HK-2 (cell line): ENCODE data around the gene SLC25A47.

Experiments
- DNase-seq: peaks from one replicate; pipeline ENCODE4 v3.0.0-alpha.2; 2018; ENCODE audit not compliant: unreplicated experiment

Gene SLC25A47

GRCh38 chr14:100346306-100347091 is 23.4 kb downstream of the SLC25A47 start:
- no peak for DNase-seq

GRCh38 chr14:100348253-100348729 is 25.2 kb downstream of the SLC25A47 start:
- no peak for DNase-seq

DNA sequence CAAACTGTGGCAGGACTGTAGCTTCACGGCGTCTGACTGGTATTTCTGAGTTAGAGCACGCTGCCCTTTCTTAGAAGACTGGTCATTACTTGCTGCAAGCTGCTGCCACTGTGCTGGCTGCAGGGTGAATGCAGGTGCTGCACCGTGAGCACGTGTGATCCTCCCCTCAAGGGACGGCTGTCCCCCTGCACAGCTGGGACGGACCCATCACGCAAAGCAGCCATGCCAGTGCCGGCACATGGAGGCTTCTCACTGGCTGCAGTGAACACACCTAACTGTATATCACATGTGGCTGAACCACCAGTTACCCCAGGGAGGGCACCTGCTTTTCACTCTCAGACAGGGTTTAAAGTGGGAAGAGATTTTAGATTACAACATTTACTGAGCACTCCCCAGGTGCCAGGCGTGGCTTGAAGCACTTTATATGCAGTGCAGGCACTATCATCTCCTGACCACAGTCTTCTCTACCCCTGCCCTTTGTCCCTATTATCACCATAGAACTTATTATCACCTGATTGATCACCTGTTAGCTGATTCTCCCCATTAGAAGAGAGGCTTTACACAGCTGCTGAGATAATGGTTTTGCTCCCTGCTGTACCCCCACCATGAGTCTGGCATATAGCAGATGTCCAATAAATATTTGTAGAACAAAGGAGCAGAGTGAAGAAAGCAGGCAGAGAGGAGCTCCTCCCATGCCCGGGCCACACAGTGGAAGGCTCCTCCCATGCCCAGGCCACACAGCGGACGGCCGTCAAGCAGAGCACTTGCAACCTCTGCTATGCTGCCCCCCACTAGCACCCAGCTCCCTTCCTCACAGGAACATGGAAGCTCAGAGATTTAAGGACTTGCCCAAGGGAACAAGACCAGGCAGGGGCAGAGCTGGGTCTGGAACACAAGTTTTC is 25.9 kb downstream of the SLC25A47 start:
- no peak for DNase-seq

- no peak for DNase-seq
Measured at GRCh38 chr14:100350276-100350926, 27.3 kb downstream of the SLC25A47 start.

DNA sequence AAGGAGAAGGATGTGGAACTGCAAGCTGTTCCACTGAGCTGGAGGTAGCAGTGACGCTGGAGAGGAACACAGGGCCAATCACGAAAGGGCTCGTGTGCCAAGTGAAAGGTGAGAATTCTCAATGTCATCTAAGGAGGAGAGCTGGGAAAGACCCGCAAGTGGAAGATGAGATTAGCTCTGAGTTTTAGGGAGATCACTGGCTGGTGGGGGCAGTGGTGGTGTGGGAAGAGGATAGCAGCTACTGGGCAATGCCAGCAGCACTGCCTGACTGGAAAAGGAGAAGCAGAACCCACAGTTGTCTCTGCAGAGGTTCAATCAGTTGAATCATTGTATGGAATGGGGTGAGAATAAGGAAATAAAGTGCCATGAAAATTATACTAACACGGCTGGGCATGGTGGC is 27.8 kb downstream of the SLC25A47 start:
- DNase-seq: no peak

- no peak for DNase-seq
Measured at GRCh38 chr14:100358396-100358795, 35.3 kb downstream of the SLC25A47 start.

DNA sequence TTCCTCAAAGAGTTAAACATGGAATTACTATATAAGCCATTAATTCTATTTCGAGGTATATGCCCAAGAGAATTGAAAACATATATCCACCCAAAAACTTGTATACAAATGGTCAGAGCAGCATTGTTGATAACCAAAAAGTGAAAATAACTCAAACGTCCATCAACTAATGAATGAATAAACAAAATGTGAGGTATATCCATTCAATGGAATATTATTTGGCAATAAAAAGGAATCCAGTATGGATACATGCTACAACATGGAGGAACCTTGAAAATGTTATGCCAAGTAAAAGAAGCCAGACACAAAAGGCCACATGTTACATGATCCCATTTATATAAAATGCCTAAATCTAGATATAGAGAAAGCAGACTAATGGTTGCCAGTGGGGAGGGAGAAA is 36.0 kb downstream of the SLC25A47 start:
- no peak for DNase-seq

DNA sequence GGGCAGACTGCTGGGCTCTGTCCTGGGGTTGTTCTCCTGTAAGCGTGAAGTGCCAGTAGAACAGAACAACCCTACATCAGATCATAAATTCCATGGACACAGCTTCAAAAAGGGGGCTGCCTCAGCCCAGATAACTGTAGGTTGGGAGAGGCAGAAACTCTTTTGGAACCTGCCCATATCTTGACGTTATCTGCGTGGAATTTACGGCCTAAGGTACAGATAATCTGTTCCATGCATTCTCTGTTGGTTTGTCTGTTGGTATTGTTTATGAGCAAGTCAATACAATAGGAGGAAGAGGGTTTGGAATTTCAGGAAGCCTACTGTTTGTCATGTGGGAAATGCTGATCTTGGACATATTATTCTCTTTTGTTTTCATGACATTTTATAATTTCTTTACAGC is 36.7 kb downstream of the SLC25A47 start:
- DNase-seq: no peak

- DNase-seq: no peak
Measured at GRCh38 chr14:100361626-100362025, 38.5 kb downstream of the SLC25A47 start.

- no peak for DNase-seq
Measured at GRCh38 chr14:100362311-100362927, 39.3 kb downstream of the SLC25A47 start.

- no peak for DNase-seq
Measured at GRCh38 chr14:100363053-100363452, 39.9 kb downstream of the SLC25A47 start.

DNA sequence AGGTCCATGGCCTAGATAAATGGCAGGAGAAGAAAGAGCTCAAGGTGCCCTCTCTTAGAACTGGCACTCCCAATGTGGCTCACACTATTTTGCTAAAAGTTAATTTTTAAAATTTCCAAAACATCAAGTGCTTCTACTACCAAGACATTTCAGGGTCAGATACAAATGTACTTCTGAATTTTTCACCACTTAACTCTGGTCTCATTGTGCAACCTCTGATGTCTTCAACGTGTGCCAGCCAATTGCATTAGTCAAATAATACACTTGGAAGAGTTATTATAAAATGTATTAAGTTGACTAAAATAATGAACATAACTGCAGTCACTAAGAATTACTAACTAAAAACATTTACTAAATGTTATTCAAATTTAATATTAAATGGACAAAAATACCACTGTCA is 41.3 kb downstream of the SLC25A47 start:
- no peak for DNase-seq

DNA sequence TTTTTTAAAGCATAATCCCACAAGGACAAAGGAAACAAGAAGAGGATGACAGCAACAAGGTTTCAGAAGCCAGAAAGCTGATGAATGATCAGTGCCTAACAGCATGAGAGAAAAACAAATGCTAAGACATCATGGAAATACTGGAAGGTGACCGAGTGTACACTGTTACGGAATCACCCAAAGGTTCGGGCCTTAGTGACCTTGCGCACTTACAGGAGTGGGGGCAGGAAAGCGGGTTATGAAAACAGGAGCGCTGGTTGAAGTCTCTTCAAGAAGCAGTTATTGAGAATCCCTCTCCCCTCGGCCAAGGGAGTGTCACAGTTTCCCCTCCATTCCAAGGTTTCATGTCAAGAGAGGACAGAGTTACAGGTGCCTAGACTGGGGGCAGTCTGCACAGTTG is 42.6 kb downstream of the SLC25A47 start:
- DNase-seq: no peak

GRCh38 chr14:100369019-100369418 is 45.9 kb downstream of the SLC25A47 start:
- DNase-seq: no peak

DNA sequence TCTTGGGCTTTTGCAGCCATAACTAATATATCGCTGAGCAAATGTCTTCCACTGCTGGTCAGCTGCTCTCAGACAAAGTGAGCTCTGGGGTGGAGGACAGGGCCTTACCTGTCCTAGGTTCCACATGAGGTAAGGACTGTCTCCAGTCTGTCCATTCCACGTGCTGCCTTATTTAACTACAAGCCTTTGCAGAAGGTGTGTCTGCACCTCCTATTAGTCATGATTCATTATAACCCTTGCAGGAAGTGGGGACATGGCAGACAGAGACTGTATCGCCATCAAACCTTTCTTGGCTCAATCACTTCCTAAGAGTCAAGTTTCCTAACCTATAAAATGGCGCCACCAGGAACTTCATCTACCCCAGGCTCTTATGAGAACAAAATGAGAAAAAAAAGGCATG is 46.9 kb downstream of the SLC25A47 start:
- no peak for DNase-seq

- DNase-seq: no peak
Measured at GRCh38 chr14:100371773-100372172, 48.6 kb downstream of the SLC25A47 start.

GRCh38 chr14:100372357-100373048 is 49.4 kb downstream of the SLC25A47 start:
- DNase-seq: no peak

DNA sequence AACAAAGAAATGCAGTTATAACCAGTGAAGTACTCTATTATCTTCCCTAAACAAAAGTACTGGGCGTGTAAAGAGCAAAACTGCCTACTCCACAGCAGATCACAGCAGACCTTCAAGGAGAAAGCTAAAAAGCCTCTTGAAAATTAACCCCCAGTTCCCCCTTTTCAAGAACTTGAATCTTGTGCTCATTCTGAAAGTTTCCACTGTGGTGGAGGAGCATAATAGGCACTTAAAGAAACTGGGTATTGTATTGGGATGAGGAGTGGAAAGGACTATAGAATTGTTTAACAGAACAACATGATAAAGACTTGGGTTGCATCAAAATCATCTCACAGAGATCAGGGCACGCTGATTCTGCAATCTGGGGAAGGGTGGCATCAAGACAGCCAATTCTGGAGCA is 51.1 kb downstream of the SLC25A47 start:
- DNase-seq: no peak

DNA sequence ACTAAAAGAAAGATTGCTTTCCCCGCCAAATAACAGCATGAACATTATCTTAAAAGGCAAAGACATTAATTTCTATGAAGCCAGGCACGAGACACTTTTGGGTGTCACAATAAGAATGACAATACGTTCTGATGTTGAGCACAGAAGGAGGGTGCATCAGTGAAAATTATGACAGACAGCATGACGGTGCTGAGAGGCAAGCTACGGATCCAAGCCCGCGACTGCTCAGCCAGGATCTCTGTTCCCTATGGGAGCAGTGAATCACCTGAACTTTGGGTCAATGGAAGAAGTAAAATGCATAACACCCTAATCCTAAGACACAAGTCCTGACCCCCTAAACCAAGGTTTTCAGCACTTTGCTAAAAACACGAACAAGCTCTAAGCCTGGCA is 51.7 kb downstream of the SLC25A47 start:
- DNase-seq: no peak

DNA sequence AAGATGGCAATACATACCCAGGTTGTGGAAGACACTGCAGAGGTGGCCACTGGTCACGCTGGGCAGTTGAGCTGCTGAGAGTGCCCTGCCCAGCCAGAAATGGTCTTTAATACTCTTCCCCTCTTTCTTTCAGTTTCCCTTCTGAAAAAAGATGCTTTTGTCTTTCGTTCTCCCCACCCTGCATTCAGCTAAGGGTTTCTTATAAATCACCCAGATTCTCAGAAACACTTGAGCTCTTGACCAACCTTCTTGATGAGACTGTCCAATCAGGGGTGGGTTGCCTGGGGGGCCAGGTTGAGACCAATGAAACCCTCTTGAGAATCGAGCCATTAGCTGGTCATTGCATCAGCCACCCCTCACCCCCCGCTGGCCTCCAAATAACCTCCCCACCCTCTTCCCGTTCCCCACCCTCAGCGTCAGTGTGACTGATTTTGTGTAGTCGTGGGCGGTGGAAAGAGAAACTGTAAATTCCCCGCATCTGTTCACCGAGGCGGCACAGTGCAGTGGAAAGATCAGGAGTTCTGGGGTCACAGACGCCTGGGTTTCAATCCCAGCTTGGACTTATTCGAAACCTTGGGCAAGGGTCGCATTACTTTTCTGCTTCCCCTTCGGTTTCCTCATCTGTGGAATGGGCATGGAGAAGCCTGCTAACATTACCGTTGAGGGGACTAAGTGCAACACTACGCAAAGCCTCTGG is 52.3 kb downstream of the SLC25A47 start:
- DNase-seq: peak; percentile 77
